ENCODE measurements around the gene SGTA.

Gene SGTA

DNA sequence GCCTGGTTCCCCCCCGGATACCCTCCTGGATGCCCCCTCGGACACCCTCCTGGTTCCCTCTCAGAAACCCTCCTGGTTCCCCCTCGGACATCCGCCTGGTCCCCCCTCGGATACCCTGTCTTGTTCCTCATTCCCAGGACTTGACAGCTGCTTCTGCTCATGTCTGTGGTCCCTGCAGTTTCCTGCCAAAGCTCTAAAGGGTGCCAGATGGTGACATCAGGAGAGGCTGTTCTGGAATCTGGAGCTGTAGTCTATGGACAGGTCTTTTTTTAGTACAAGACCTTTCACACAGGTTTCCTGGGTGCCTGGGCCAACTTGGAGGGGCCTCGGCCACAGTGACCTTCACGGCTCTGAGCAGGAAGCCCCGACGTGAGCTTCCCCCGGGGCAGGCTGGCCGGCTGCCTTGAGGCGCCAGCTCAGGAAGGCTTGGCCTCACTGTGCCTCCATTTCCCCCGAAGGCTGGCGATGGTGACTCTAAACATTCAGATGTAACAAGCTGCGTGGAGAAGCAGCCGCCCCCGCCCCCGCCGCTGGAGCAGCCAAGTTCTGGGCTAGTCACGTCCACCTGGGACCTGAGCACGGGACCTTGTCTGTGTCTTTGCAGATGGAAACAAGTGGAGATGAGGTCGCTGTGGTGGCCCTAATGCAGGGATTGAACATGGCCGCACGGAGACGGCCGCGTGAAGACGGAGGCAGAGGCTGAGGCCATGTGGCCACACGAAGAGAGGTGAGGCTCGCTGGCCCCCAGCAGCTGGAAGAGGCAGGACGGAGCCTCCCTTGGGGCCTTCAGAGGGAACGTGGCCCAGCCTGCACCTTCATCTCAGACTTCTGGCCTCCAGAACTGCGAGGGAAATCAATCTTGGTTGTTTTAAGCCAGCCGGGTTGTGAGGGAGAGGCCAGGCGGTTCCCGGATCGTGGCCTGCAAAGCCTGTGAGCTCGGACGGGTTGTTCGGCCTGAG, 12.7 kb downstream of the SGTA start:
- DNase-seq (ENCODE audit: low read depth in 2 of 2): no peak

DNA sequence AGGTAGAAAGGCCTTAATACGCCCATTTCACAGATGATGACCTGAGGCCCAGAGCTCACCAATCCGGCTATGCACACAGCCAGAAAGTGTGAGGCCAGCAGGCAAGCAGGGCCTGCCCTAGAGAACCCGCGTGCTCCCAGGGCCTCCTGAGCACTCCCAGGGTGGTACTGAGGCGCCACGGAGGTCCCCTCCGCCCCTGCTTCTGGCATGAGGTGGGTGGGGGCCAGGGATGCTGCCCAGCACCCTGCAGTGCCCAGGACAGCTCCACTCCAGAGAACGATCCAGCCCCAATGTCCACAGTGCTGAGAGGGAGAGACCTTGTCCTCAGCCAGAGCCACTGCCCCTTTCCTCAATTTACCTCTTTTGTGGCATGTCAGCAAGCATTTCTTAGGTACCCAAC, 13.9 kb downstream of the SGTA start:
- no peak for DNase-seq (ENCODE audit: low read depth in 2 of 2)

DNA sequence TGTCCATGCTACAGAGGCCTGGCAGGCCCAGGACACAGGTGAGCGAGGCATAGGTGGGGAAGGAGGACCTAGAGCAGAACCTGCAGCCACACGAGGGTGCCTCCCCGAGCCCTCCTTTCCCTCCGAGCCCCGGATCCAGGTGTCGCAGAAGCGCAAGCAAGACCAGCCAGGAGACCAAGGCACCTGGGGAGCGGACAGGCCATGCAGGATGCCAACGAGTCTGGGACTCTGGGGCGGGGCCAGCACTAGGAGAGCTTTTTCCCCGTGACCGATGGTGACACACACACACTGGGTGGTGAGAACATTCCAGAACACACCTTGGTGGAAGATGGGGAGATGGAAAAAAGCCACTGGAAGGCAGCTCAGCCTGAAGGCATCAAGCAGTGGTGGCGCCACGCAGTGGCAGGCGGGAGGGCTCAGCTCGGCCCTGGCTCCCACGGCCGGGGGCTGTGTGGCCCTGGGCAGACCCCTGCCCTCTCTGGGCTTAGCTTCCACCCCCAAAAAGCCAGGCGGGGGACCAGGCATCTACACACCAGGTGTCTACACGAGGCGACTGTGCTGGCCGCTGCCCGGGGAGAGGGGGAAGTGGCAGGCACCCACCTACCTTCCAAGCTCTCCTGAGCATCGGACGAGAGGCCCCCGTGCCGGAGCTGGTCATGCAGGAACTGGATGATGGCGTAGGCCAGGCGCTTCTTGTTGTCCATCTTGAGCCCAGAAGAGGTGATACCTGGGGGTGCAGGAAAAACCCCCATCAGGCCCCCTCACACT, 14.5 kb downstream of the SGTA start:
- no peak for DNase-seq (ENCODE audit: low read depth in 2 of 2)

DNA sequence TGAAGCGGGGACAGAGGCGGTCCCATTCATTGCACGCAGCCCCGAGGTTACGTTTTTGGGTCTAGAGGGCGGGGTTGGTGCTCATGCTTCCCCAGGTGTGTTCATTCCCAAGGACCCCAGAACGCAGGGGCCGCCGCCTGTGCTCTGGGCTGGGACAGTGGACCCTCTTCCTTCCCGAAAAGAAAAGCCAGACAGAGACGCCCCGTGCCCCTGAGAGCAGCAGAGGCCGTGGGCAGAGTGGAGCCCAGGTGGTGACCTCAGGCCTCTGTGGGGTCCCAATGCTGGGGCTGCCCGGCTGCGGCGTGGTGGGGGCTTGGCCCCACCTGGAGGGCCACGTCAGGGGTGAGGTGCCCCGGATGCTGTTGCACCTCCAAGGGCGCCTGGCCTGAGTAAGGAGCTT, 15.4 kb downstream of the SGTA start:
- no peak for DNase-seq (ENCODE audit: low read depth in 2 of 2)

DNA sequence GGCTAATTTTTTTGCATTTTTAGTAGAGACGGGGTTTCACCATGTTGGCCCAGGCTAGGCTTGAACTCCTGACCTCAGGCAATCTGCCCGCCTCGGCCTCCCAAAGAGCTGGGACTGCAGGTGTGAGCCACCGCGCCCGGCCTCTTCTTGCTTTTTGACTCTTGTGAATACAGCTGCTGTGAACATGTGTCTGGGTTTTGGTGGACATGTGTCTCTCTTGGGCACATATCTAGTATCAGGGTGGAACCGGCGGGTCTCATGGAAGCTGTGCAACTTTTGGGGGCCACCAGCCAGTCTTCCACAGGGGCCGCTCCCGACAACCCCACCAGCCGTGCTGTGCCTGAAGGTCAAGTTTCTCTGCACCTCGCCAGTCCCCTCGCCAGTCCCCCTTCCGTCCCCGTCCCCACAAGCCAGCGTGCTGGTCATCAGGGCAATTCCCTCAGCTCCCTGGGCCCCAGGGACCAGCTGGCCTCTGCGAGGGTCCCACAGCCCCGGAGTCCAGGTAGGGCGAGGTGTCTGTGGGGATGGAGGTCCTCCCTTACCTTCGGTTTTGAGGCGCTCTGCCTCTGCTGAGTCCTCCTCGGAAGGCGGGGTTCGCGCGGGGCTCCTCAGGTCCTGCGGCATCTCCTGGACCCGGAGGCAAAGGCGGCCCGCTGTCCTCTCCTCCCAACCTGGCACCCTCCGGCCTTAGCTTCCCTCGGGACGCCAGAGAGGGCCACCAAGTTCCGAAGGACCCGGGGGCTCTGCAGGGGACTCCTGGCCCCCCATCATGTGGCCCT, 16.3 kb downstream of the SGTA start:
- DNase-seq (ENCODE audit: low read depth in 2 of 2): no peak

DNA sequence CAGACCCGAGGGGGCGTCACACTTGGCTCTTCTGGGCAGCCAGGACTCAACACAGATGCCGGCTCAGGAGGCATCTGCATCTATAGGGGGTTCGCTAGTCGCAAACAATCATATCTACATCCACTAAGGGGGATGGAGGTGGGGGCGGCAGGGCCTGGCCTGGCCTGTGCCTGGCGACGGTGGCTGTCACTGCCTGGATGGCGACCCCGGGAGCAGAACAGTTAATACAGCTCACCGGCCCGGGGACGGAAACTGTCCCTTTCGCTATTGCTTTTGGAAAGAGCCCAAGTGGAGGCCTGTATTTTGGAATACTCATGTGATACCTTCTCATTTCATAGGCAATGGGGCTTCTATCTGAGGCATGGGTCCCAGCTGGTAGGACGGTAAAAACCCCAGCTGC, 17.7 kb downstream of the SGTA start:
- DNase-seq (ENCODE audit: low read depth in 2 of 2): no peak

DNA sequence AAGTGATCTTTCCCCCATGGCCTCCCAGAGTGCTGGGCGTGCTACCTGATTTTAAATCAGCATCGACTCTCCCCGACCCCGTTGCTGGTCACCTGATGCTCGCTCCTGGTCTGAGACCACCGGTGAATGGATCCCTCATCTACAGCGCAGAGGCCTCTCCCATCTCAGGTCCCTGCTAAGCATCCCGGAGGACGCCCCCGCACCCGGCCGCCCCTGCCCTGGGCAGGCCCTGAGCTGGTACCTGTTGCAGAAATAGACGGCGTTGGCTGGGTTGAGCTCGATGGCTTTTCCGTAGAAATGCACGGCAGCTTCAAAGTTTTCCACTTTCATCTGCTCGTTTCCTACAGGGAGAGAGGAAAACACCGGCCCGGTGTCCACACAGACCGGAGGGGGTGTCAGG, 18.1 kb downstream of the SGTA start:
- no peak for DNase-seq (ENCODE audit: low read depth in 2 of 2)

DNA sequence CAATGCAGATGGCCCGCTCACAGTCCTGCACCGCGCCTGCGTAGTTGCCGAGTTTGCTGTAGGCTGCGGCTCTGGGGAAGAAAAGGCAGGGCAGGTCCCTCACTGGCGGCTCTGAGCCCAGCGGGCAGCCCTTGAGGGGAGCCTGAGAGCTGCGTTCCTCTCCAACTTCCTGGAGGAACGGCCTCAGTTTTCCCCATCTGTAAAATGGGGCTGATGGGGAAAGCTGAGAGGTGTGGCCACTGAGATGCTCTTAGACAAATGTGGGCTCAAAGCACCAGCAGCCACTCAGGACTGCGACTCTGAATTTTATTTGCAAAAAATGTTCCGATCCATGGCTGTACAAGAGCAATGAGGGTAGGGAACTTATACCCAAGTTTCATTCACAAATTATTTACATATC, 19.4 kb downstream of the SGTA start:
- DNase-seq (ENCODE audit: low read depth in 2 of 2): no peak

DNA sequence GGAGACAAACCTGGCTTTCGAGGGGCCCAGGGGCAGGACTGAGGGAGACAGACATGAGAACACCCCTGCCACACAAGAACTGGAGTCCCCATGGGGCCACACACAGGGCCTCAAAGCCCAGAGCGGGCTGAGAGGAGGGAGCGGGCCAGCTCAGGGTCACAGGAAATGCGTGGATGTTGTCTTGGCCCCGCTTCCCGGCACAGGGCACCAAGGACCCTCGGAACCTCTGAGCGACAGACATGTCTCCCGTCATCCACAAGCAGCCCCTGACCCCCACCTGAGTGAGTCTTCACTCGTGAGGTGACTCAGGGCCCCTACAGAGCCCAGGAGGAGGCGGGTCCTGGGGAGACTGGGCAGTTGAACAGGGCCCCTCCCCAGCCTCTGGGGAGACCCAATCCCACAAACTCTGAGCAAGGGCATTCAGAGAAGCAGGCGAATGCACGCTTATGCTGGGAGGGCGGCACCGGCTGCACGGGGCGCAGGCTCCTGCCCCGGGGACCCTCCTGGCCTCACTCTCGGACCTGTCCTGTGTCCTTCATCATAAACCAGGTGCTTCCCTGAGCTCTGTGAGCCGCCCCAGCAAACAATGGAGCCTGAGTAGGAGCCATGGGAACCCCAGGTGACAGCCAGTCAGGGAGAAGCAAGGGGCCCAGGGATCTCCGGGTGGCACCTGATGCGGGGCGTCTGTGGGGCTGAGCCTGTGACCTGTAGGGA, 20.1 kb downstream of the SGTA start:
- no peak for DNase-seq (ENCODE audit: low read depth in 2 of 2)

DNA sequence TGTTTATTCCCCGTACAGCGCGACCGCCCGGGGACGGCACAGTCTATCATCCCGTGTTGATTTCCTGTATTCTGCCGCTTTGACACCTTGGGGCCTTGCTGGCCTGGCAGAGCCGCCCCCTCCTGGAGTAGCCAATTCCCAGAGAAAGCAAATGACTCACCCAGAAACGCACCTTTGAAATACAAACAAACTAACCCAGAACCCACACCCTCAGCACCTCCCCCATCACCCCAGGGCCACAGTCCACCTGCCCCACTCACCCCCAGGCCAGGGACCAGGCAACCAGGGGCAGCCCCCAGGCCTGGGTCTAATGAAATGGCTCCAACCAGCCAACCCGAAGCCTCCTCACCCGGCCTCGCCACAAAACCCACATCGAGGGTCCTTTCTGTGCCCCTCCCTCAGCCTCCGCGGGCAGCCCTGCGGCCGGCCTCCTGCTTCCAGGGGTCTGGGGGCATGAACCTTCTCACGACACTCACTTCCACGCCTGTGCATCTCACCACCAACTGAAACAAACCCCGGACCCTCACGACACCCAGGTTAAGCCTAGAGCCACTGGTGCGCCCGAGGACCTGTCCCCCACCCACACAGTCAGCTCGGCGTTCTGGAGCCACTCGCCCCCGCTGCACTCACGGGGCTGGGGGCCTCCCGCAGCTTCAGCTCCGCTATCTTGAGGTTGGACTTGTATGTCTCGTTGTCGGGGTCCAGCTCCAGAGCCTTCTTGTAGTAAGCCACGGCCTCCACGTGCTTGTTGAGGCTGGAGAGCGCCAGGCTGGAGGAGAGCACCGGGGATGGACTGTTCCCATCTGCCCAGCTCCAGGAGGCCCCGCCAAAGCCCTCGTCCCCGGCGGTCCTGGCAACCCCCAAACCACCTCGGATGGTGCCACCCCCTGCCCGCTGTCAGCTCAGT, 20.9 kb downstream of the SGTA start:
- no peak for DNase-seq (ENCODE audit: low read depth in 2 of 2)

DNA sequence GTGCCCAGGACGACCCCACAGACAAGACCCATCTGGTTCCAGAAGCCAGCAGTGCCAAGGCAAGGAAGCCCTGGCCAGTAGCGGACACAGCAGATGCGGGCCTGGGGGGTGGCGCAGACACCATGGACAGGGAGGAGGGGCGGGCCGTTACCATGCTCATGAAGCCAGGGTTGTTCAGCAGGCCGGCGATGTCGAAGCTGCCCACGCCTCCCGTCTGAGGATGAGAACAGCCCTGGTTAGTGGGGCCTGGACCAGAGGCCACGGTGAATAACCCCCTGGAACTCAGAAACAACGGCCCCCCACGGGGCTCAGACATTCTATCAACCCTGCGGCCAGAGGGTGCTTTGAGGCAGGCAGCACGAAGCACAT, 21.8 kb downstream of the SGTA start:
- DNase-seq (ENCODE audit: low read depth in 2 of 2): no peak

DNA sequence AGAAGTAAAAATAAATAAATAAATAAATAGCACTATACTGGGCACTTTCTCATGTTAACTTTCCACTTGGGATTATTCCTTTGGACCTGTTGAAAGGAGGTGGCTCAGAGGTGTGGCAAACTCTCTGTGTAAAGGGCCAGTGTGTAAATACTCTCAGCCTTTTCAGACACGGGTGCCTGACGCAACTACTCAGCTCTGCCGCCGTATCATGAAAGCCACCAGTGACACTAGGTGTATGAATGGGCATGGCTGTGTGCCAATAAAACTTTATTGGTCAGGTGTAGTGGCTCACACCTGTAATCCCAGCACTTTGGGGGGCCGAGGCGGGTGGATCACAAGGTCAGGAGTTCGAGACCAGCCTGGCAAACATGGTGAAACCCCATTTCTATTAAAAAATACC, 23.1 kb downstream of the SGTA start:
- DNase-seq (ENCODE audit: low read depth in 2 of 2): no peak

DNA sequence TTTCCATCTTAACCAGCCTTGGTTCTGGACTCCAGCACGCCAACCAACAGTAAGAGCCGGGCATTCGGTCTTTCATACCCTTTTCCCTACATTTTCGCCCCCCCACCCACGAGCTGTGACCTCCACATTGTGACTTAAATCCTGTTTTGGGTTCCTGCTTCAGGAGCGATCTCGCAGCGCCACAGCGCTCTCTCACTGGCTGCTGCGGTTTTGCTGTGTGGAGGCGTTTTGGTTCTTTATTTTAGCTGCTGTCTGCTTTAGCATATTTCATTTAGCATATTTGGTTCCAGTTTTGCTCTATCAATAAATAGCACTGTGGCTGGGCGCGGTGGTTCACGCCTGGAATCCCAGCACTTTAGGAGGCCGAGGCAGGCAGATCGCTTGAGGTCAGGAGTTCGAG, 23.7 kb downstream of the SGTA start:
- DNase-seq (ENCODE audit: low read depth in 2 of 2): no peak

DNA sequence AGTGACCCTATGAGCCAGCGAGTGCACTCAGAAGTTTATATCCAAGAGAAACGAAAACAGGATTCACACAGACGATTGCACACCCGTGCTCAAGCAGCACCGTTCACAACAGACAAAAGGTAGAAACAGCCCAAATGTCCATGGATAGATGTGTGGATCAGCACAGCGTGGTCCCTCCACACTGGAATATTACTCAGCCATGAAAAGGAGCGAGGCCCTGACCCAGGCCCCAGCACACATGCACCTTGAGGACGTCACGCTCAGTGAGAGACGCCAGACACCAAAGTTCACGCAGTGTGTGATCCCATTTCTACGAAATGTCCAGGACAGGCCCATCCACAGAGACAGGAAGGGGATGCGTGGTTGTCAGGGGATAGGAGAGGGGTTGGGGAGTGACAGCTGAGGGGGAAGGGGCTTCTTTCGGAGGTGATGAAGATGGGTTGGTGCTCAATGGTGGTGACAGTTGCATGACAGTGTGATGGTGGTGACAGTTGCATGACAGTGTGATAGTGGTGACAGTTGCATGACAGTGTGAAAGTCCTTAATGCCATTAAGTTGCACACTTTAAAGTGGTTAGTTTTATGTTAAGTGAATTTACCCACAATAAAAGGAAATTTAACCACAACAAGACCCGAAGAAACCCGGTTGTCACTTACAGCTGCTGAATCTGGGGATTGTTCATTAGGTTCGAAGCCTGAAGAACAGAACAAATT, 24.3 kb downstream of the SGTA start:
- DNase-seq (ENCODE audit: low read depth in 2 of 2): no peak

DNA sequence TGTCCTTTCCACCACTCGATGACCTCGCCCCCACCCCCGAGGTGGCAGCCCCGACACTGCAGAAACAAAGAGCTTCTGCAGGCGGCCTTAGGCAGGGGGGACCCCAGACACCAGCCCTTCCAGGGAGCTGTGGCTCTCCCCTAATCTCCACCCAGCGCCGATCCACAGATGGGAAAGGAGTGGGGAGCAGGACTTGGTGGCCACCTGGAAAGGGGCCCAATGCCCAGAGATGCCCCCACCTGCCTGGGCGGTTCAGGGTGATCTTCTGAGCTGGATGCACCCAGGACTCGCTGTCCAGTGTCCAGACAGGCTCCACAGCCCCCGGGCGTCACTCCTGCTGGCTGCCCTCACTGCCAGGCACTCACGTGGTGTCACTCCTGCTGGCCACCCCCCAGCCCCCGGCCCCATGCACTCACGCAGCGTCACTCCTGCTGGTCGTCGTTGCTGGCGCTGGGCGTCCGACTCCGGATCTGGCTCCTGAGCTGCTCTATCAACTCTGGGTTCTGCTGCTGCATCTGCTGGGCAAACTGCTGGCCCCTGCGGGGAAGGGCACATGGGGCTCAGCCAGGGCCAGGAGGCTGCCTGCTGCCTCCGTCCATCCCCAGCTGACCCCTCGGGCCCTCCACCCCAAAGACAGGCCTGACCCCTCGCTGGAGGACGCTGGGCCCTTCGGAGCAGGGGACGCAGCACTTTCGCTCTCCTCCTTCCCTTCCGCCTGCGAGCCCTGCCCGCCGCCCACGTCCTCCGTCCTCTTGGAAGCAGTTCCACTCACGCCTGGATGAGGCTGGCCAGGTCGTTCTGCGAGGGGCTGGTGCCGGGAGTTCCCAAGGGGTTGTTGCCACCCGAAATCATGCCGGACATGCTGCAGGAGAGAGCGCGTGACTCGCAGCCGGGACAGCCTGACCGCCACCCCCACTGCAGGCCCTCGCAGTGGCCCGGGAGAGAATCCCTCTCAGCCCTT, 25.9 kb downstream of the SGTA start:
- DNase-seq (ENCODE audit: low read depth in 2 of 2): no peak

DNA sequence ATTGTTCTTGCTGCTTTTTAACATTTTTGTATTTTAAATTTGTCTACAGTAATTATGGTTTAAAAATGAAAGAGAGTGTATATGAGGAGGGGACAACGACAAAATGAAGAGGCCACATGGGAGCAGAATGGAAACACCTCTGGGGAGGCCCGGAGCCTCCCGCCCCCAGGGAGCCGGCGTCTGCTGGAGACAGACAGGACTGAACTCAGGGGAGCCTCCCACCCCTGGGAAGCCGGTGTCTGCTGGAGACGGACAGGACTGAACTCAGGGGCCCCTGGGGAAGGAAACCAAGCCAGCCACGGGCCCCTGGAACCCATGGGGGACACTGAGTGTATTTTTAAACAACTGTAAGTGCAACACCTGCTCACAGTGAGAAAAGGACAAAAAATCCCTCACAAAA, 26.6 kb downstream of the SGTA start:
- no peak for DNase-seq (ENCODE audit: low read depth in 2 of 2)

DNA sequence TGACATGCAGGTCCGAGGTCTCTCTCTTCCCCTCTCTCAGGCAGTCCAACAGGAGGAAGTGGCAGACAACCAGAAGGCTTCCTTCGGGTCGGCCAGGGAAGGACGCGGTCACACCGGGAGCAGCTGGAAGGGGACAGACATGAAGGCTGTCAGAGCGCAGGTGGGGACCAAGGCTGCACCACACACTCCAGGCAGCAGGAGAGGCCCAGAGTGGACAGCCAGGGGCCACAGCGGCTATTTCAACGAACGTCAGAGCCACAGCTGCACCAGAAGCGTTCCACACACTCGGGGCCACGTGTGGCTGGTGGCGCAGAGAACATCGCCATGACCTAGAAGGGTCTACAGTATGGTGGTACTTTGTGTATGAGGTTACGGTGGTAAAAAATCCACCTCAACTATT, 27.3 kb downstream of the SGTA start:
- DNase-seq (ENCODE audit: low read depth in 2 of 2): no peak

DNA sequence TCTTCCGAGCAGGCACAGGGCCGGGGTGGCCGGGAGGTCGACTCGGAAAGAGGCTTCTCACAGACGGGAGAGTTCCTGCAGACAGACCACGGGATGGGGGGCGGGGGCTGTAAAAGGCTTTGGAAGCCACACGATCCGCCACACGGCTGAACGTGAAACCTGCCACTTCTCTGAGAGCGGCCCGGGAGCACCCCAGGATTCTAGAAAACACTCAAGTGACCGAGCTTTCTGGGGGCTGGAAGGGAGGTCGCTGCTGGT, 27.7 kb downstream of the SGTA start:
- no peak for DNase-seq (ENCODE audit: low read depth in 2 of 2)

All from stimulated activated CD4-positive, alpha-beta T cell treated with anti-CD3 and anti-CD28 coated beads, Interleukin-15, amount 100 ng/mL, for 48 hours (primary cell).